Measurements from ENCODE around the gene MRPS12.
A peak's percentile ranks its signal among the peaks of the same experiment; 100 is the strongest.

- TF ChIP-seq POLR2AphosphoS5 (IDR thresholded peaks at IDR 0.05) = no peak
- peak; percentile 97 to 99 (median 99) for TF ChIP-seq CTCF (IDR thresholded peaks at IDR 0.05)
- TF ChIP-seq EP300 (IDR thresholded peaks at IDR 0.05; ENCODE audit: low read depth) = no peak
- TF ChIP-seq POLR2A (IDR thresholded peaks at IDR 0.05) = no peak
Measured at GRCh38 chr19:38929929-38930775, 592 bp upstream of the MRPS12 start, which contains the start of gene SARS2.
